NCI-H2107 treated with DMSO at 0.1 percent for 48 hours (cell line): ENCODE results near the gene ACY1.

Experiments
- DNase-seq: peaks from one replicate; lab custom pipeline; 2025; ENCODE audit not compliant: unreplicated experiment; lab: John Stamatoyannopoulos, UW

ACY1 gene

DNA sequence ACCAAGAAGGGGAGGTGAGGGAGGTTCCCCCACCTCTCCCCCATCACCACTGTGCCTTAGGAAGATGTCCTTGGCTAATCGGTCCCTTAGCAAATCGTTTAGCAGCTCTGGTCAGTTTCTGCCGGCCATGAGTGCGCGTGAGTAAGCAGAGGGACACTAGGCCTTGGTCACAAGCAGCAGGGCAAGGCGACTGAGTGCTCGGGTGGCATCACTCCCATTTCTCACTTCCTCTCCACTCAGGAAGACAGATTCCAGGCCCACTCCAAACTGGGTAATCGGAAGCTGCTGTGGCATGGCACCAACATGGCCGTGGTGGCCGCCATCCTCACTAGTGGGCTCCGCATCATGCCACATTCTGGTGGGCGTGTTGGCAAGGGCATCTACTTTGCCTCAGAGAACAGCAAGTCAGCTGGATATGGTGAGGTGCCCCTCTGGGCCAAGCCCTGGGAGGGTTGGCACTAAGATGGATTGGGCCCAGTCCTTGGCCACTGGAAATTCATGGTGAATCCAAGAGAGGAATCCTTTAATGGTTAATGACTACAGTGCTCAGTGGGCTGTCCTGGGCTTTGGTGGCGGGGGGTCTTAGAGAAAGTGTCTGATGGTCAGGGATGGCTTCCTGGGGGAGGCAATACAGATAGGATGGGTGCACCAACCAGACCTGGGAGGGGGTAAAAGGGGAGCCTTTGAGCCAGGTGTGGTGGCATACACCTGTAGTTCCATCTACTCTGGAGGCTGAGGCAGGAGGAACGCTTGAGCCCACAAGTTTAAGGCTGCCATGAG lies 37.2 kb upstream of the ACY1 start:
- DNase-seq, result no peak

DNA sequence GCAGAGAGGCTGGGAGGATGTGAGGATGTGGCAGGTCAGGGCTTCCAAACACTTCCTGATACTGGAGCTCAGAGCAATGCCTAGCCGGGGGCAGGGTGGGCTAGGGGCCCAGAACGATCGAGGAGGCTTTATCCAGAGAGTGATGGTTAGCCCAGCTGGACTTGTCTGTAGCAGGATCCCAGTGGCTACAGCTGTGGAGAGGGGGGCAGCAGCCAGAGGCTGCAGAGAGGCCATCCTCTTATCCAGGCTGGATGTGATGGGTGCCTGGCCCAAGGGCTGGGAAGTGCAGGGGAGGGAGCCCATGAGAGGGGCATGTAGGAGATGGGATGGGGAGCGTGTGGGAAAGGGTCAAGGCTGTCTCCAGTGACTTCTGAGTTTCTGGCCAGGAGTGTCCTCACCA lies 36.5 kb upstream of the ACY1 start:
- DNase-seq, result no peak

DNA sequence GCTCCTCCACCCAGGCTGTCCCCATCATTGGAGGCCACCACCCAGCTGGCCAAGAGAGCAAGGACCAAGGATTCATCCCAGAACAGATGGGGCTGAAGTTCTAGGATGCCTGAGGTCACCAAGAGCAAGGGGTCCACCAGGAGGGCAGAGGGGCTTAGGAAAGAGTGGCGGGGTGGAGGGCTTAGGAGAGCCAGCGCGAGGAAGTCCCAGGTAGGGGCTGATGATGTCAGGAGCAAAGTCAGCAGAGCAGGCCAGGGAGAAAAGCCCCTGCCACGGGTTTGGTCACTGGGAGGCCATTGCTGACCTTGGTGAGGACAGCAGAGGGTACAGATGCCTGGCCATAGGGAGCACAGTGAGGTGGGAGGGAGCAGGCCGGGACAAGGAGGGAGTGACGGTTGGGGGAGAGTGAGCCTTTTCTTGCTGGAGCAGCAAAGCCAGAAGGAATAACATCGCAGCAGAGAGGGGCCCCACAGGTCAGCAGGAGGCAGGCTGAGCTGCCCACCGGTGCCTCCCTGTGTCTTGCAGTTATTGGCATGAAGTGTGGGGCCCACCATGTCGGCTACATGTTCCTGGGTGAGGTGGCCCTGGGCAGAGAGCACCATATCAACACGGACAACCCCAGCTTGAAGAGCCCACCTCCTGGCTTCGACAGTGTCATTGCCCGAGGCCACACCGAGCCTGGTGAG lies 36.0 kb upstream of the ACY1 start:
- DNase-seq, result no peak

DNA sequence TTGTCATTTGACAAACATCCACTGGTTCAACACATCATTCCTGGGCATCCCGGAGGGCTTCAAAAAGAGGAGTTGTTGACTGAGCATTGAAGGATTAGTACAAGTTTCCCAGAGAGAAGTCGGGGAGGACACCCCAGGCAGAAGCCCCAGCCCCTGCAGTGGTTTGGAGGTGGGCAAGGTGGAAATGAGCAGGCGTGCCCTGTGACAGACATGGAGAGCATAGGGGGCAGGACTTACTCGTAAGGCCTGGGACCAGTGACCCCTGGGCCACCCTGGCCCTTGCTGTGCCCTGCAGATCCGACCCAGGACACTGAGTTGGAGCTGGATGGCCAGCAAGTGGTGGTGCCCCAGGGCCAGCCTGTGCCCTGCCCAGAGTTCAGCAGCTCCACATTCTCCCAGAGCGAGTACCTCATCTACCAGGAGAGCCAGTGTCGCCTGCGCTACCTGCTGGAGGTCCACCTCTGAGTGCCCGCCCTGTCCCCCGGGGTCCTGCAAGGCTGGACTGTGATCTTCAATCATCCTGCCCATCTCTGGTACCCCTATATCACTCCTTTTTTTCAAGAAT lies 35.2 kb upstream of the ACY1 start:
- no peak for DNase-seq

DNA sequence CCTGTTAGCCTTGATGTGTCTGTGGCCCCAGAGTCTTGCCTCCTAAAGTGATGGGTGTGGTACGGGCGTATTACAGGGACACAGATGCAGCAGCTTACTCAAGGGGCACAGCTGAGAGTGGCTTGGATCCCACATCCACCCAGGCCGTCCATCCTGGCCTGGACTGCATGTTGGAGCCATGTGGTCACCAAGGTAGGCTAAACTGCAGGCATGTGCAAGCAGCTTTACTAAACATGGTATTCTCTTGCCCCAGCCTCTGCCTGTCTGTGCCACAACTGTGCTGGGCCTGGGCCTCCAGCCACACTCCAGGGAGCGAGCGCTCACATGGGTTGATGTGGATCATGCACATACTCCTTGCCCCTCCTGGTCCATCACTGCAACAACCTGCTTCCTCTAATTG lies 34.2 kb upstream of the ACY1 start:
- no peak for DNase-seq

DNA sequence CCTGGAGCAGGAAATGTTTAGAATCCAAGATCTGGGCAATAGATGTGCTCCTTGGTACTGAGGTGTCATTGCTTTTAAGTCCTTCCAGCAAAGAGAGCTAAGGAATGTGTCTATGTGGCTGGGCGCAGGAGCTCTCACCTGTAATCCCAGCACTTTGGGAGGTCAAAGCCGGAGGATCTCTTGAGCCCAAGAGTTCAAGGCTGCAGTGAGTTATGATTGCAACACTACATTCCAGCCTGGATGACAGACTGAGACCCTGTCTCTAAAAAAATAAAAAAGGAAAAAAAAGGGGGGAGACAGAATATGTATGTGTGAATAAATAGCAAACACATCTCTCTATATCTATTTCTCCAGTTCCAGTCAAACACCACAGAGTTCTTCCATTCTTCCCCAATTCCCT lies 32.4 kb upstream of the ACY1 start:
- DNase-seq, result no peak

DNA sequence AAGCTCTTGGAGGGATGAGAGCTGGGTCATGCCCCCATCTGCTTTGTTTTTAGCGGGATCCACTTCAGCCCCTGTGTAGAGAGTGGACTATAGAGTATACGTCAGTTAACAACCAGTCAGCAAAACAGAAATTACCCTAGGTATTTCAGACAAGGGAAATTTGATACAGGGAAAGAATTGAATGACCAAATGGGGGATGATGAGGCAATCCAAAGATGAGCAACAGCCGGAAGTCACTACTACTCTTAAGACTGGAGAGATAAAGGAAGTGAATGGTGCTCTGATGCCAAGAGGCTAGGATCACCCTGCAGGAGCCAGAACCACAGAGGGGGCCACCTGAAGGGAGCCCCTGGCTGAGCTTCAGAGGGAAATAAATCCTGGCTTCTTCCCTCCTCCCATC lies 29.9 kb upstream of the ACY1 start:
- DNase-seq, result no peak

DNA sequence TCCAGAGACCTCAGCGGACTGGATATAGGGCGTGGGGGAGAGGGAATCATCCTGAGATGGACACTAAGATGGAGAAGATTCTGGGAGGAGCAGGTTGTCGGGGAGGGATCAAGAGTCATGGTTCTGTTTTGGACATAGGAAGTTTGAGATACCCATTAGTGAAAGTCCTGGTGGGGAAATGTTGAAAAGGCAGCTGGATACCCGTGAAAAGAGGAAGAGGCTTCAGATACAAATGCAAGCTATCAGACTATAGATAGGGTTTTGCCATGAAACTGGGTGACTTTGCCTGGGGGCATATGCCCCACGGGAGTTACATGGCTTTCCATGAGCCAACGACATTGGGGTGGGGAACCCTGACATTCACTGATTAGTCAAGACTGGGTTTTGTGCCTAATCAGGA lies 29.2 kb upstream of the ACY1 start:
- no peak for DNase-seq

DNA sequence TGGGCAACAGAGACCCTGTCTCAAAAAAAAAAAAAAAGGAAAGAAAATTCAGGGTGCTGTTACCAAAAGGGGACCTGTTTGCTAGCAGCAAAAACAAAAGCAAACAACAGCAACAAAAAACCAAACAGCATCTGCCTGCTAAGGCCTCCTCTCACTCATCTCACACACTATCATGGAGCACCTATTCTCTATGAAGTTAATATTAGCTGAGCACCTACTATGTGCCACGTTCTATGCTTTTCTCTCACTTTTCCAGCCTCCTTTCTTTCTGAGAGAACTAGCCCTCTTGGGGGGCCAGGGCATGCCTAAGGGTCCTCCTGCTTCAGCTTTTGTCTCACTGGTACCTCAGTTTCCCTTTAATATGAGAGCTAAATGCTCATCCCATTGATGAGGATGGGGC lies 28.6 kb upstream of the ACY1 start:
- no peak for DNase-seq

DNA sequence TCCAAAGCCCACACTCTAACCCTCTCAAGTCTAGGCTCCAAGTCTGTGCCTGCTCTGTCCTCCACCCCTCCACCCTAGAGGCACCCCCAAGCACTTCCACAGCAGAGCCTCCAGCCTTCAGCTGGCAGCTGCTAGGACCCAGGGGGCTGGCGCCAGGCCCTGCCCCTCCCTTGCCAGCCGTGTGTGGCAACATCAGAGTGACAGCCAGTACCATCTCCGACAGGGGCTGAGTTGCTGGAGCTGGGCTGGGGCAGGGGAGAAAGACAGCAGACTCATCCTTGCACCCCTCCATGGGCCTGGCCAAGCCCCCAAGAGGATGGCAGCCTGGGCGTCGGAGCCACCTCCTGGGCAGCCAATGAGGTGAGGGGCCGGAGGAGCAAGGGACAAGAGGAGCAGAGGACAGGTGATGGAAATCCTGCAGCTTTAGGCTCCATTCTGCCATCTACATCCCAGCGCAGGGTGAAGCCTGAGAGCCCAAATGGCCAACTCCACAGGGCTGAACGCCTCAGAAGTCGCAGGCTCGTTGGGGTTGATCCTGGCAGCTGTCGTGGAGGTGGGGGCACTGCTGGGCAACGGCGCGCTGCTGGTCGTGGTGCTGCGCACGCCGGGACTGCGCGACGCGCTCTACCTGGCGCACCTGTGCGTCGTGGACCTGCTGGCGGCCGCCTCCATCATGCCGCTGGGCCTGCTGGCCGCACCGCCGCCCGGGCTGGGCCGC lies 28.0 kb upstream of the ACY1 start, which contains the start of gene GPR62:
TSS of gene GPR62 (plus strand) at position 207 of the 718 bp plus-strand sequence. CDS start at position 479, 272 bp downstream.
- DNase-seq, result no peak

DNA sequence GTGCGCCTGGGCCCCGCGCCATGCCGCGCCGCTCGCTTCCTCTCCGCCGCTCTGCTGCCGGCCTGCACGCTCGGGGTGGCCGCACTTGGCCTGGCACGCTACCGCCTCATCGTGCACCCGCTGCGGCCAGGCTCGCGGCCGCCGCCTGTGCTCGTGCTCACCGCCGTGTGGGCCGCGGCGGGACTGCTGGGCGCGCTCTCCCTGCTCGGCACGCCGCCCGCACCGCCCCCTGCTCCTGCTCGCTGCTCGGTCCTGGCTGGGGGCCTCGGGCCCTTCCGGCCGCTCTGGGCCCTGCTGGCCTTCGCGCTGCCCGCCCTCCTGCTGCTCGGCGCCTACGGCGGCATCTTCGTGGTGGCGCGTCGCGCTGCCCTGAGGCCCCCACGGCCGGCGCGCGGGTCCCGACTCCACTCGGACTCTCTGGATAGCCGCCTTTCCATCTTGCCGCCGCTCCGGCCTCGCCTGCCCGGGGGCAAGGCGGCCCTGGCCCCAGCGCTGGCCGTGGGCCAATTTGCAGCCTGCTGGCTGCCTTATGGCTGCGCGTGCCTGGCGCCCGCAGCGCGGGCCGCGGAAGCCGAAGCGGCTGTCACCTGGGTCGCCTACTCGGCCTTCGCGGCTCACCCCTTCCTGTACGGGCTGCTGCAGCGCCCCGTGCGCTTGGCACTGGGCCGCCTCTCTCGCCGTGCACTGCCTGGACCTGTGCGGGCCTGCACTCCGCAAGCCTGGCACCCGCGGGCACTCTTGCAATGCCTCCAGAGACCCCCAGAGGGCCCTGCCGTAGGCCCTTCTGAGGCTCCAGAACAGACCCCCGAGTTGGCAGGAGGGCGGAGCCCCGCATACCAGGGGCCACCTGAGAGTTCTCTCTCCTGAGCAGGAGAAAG lies 27.2 kb upstream of the ACY1 start:
- no peak for DNase-seq

DNA sequence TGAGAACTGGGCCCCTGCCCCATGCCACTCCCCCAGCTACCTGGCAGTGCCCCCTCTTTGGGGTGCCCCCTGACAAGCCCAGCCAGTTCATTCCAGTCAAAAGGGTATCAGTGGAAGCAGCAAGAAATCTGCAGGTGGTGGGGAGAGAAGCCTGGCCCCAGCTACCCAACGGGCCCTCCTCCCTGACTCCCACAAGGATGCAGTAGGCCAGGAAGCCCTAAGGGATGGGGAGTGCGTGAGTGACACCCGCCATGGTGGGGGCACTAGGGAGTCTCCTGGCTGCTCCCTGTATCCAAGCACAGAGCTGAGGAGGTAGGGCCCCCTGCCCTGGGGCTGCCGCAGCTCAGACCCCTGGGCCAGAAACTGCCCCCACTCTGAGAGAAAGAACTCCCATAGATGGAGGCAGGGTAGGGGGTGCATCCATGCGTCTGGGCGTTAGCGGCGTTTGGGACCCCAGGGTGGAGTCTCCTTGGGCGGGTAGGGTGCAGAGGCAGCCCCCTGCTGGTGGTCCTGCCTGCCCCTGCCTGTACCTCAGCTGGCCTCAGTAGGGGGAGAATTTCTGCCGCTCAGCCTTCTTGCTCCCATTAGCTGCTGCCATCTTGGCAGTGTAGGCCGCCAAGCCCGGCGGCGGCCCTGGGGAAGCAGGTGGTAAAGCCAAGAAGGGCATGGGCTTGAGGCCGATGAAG lies 25.7 kb upstream of the ACY1 start:
- DNase-seq, result no peak

DNA sequence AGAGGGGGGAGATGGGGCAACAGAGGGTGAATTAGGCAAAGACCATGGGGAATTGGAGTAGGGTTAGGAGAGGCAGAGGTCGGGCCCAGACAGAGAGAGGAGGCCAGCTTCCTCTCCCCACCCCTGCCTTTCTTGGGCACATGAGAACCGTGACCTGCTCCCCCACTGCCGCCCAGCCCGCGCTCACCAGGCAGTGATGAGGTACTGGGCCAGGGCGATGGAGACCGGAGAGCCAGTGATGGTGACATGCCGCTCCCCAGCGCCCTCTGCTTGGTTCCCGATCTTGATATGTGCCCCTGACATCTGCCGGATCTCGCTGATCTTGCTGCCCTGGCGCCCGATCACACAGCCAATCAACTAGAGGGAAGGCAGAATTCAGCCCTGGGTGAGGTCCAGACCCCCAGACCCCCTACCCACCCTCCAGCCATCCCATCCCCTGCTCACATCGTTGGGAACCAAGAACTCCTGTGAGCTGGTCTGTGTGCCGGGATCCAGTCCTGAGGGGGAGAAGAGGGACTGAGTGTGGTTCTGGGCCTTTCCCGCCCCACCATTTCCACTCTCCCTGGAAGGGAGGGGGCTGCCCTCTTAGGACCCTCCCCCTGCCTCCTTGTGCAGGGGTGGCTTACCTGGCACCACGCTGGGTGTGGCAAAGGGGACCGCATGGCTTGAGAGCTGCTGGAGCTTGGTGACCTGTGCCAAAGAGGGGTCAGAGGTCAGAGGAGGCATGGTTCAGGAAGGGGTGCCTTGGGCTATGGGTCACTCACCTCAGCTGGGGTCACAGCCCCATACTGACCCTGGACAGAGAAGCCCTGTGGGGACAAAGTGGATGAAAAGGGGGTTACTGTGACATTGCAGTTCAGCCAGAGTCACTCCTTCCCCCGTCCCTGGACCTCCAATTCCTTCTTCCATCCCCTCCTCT lies 24.5 kb upstream of the ACY1 start:
- no peak for DNase-seq

DNA sequence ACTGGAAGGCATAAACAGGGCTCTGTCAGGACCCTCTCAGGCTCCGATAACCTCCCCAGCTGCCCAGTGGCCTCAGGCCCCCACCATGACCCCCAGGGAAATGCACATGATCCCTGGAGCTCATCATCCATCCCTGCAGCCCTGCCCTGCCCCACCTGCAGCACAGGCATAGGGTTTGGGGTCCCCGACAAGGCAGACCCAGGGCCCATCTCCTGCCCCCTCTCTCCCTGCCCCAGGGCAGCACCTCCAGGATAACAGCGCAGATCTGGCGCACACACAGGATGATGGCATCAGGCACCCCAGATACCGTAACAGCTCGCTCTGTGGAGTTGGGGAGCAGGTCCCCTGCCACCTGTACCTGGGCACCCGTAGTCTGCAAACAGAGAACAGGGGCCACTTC lies 23.7 kb upstream of the ACY1 start:
- DNase-seq, result no peak

DNA sequence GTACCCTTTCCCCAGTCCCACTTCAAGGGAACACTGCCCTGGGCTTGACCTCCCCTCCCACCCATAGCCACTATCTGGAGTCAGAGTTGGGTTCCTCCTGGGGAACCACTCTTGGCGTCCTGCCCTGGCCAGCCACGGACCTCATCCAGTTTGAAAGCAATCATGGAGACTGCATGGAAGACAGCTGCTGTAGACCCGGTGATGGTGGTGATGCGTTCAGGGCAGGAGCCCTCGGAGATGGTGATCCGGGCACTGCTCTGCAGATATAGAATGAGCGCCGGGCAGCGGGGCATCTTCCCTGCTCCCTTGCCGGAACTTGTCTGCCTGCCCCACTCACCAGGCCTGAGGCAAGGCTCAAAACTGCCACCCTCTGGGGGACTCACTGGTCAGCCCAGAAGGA lies 22.9 kb upstream of the ACY1 start:
- no peak for DNase-seq

DNA sequence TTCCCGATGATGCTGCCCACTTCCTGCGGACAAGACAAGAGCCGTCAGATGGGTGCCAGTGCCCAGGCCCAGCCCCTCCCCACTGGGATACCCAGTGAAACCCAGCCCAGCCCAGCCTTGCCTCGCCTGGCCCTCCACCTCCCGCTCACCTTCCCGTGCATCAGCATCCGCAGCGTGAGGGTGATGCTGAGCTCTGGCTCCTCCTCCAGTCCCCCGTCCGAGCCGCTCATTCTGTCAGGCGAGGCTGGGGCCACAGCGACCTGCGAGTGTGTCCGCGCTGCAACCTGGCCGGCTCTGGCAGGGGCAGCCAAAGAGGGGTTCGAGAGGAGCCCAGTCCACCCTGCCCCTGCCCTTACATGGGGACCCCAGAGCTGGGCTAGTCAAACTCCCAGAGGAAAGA lies 22.3 kb upstream of the ACY1 start:
- DNase-seq, result no peak

DNA sequence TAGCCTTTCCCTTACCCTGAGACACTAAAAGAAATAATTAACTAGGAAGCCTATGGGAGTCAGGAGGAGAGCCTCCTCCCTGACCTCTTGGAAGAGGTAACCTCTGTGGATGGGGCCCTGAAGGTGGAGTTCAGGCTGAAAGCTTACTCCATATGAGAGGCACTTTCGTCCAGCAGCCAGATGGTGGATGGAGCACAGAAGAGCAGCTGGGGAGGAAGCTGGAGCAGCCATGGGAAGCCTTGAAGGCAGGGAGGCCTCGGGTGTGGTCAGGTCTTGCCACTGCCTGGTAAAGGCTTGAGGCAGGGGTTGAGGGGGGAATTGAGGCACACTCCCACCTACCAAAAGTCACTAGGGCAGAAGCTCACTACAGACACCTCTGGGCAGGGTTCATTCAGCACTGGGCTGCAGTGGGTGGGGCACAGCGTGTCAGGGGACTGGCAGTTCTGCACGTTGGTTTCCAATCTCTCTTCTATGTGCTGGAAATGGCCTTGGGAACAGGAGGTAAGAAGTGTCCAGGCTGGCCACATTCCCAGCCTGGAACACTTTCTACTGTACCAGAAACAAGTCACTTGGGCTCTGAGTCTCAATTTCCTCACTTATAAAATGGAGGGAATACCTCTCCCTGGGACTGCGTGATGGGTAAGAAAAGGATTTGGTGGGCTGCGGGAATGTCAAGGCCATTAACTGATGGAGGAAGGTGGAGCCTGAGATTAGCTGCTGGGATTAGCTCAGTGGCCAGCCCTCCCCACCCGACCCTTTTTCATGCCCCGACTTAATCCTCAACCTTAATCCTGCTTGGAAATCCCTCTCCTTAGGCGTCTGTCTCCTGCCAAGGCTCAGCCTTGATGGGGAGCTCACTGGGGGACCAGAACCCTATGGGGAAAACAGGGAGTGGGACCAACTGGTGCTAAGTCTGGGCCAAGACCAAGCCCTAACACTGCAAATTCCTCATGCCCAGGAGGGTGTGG lies 21.4 kb upstream of the ACY1 start:
- no peak for DNase-seq
